ENCODE results near the gene FSD1L. TPM values are rescaled to one million over a fixed set of nuclear protein-coding genes. Genes with fewer than 3 reads are reported as not detected.

Gene FSD1L
- total RNA-seq = 6.5 and 7.1 TPM in 2 replicates

DNA sequence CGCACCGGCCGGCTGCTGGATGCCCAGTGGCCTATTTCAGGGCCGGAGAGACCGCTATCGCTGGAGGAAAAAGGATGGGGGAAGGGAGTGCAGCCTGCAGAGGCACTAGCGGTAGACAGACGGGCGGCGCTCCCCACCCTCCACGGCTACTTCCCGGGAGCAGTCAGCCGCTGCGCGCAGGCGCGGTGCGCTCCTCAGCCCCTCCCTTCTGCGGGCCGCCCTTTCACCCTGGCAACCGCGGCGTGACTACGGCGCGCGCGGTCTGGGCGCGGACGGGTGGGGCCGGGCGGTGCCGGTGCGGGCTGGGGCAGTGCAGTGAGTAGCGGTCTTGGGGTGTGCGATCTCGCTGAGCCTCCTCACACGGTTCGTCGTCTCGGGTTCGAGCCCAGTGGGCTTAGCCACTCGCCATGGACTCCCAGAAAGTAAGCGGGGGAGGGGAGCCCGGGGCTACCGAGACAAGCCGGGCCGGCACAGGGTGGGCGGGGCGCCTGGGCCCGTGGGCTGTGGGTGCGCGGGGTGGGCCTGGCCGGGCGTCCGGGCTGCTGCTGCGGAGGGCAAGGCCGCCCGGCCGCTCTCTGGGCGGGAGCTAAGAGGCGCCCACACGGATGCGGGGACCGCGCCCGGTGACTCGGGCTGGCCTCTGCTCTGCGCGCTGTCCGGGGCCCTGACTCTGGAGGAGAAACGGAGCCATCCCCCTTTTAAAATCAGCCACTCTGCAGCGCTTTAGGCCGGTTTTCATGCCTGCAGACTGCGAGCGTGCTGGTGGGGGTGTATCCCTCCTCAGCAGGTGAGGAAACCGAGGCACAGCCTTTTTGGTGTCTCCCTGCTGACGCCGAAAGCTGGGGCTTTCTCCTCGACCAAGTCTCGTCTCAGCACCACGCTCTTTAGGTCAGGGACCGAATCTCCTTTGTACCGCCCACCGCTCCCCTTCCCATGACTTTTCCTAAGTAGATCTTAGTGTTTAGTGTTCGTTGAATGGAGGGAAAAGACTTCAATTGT, at the start of gene FSD1L:
Gene FSD1L, plus strand, starts transcription at position 221 of the 999 bp plus-strand sequence. Its CDS starts 187 bp downstream, at position 408.
- Histone ChIP-seq H3K27me3 (ENCODE audit: insufficient read depth, low read length) (no peaks in the 10 kb centered on the region), H4K20me1 (ENCODE audit: insufficient read depth, low read length) (peaks cover 3% of the 10 kb centered on the region), H3K36me3 (ENCODE audit: insufficient read depth, low read length) (no peaks in the 10 kb centered on the region), H2AFZ (ENCODE audit: low read length) (peak within 1 kb of the TSS; percentile 99), H3K4me2 (ENCODE audit: insufficient read depth, low read length) (peak within 1 kb of the TSS; percentile 88), H3K27ac (ENCODE audit: low read depth, low read length) (peak within 1 kb of the TSS; percentile 78), H3K9me3 (ENCODE audit: low read depth, low read length) (no peaks in the 10 kb centered on the region), H3K4me1 (ENCODE audit: insufficient read depth, low read length) (peaks cover 17% of the 10 kb centered on the region), H3K4me3 (ENCODE audit: insufficient read depth, low read length) (peak within 1 kb of the TSS; percentile 97), H3K79me2 (ENCODE audit: insufficient read depth, low read length) (peaks cover 47% of the 10 kb centered on the region)
- TF ChIP-seq, protein P1, sequence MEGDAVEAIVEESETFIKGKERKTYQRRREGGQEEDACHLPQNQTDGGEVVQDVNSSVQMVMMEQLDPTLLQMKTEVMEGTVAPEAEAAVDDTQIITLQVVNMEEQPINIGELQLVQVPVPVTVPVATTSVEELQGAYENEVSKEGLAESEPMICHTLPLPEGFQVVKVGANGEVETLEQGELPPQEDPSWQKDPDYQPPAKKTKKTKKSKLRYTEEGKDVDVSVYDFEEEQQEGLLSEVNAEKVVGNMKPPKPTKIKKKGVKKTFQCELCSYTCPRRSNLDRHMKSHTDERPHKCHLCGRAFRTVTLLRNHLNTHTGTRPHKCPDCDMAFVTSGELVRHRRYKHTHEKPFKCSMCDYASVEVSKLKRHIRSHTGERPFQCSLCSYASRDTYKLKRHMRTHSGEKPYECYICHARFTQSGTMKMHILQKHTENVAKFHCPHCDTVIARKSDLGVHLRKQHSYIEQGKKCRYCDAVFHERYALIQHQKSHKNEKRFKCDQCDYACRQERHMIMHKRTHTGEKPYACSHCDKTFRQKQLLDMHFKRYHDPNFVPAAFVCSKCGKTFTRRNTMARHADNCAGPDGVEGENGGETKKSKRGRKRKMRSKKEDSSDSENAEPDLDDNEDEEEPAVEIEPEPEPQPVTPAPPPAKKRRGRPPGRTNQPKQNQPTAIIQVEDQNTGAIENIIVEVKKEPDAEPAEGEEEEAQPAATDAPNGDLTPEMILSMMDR (IDR thresholded peaks at IDR 0.05; ENCODE audit: extremely low read depth, low read depth, low read length) = peak; percentile 26
- DNase-seq (ENCODE audit: insufficient read length, low spot score, missing footprints) = peak; percentile 98

DNA sequence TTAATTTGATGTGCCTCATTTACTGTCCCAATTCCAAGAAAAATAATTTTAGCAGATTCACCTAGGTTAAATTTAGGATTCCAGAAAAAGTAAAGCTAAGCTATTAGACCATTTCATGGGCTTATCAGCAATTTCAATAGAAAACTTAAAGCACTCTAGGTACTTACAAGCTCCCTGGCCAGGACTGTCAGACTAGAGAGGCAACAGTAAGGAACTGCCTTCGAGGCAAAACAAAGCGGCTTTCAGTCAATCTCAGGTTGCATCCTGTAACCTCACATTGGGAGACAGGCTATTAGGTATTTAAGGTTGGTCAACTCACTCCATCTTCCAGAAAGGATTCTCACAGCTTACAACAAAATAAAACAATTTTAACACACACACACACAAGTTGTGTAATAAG, 48.7 kb upstream of the FSD1L start:
- H4K20me1 ChIP-seq (ENCODE audit: insufficient read depth, low read length) = no peaks in the 10 kb centered on the region
- H3K9me3 ChIP-seq (ENCODE audit: low read depth, low read length) = no peaks in the 10 kb centered on the region
- H3K36me3 ChIP-seq (ENCODE audit: insufficient read depth, low read length) = no peaks in the 10 kb centered on the region
- H3K27me3 ChIP-seq (ENCODE audit: insufficient read depth, low read length) = no peaks in the 10 kb centered on the region
- H3K4me1 ChIP-seq (ENCODE audit: insufficient read depth, low read length) = peaks cover 5% of the 10 kb centered on the region
- no peak for DNase-seq (ENCODE audit: insufficient read length, low spot score, missing footprints)
- TF ChIP-seq, protein P1 (IDR thresholded peaks at IDR 0.05; ENCODE audit: extremely low read depth, low read depth, low read length) = no peak
- no peak overlapping the region for H3K27ac ChIP-seq (ENCODE audit: low read depth, low read length)
- no peak overlapping the region for H3K4me2 ChIP-seq (ENCODE audit: insufficient read depth, low read length)
- no peak overlapping the region for H2AFZ ChIP-seq (ENCODE audit: low read length)
- H3K4me3 ChIP-seq (ENCODE audit: insufficient read depth, low read length) = no peak overlapping the region
- no peaks in the 10 kb centered on the region for H3K79me2 ChIP-seq (ENCODE audit: insufficient read depth, low read length)

DNA sequence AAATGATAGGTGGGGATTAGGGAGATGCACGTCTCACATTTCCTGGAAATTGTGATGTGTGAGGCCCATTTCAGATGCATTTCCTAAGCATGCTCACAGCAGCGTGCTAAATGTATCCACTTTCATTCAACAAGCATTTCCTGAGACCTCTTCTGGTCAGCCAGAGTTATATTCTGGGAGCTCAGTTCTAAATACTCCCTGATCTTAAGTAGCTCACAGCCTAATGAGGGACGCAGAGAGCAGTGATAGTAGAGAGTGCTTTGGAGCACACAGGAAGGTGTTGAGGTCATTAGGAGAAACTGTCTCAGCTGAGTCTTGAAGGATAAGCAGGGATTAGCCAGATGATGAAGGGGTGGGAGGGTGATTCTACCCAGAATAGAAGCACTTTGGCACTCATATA, 46.2 kb upstream of the FSD1L start:
- TF ChIP-seq, protein P1 (IDR thresholded peaks at IDR 0.05; ENCODE audit: extremely low read depth, low read depth, low read length) = peak; percentile 34
- Histone ChIP-seq H3K79me2 (ENCODE audit: insufficient read depth, low read length) (no peaks in the 10 kb centered on the region), H2AFZ (ENCODE audit: low read length) (no peak overlapping the region), H3K4me2 (ENCODE audit: insufficient read depth, low read length) (no peak overlapping the region), H3K27ac (ENCODE audit: low read depth, low read length) (no peak overlapping the region), H3K27me3 (ENCODE audit: insufficient read depth, low read length) (no peaks in the 10 kb centered on the region), H3K36me3 (ENCODE audit: insufficient read depth, low read length) (no peaks in the 10 kb centered on the region), H3K4me3 (ENCODE audit: insufficient read depth, low read length) (no peak overlapping the region), H3K4me1 (ENCODE audit: insufficient read depth, low read length) (peaks cover 4% of the 10 kb centered on the region), H4K20me1 (ENCODE audit: insufficient read depth, low read length) (no peaks in the 10 kb centered on the region), H3K9me3 (ENCODE audit: low read depth, low read length) (no peaks in the 10 kb centered on the region)
- DNase-seq (ENCODE audit: insufficient read length, low spot score, missing footprints) = peak; percentile 32

Data from osteoblast (primary cell).